A549 (cell line): ENCODE measurements around the gene HDX. TPM values are rescaled to one million over a fixed set of nuclear protein-coding genes. Genes with fewer than 3 reads are reported as not detected.

ENCODE experiments used
- ATAC-seq, 2 experiments: fragments of 200-7000 bp in 1 of 2; fragments of >200 bp in 1 of 2; cut with Nextera tagmentation in 1 of 2; cut with Tn5 transposase in 1 of 2; 3 replicates each; pipeline versions ENCODE4 v1.8.0 to v1.9.1; 2018 to 2020; ENCODE audit warnings: mild to moderate bottlenecking in 1 of 2, moderate library complexity in 1 of 2
- CTCF ChIA-PET: fragments of 300-600 bp; sonication (Branson Sonifier 250); formaldehyde crosslinking; extraction: SDS; loops from one replicate; lab custom pipeline; 2021; ENCODE audit warnings: antibody characterized with exemption, inconsistent platforms; lab: Yijun Ruan, JAX
- POLR2A ChIA-PET: fragments of 350-600 bp; formaldehyde crosslinking; extraction: SDS; loops from one replicate; lab custom pipeline; 2021; ENCODE audit warnings: antibody characterized with exemption, inconsistent platforms; lab: Yijun Ruan, JAX
- DNase-seq, 2 experiments: peaks; one replicate each; pipeline versions ENCODE4 v3.0.0 to v3.0.0-alpha.2; 2011 to 2016; ENCODE audit warnings: low read depth in 1 of 2, low spot score in 1 of 2
- FAIRE-seq: peaks from 2 replicates; lab custom pipeline; 2011; peaks lifted over from hg19 to GRCh38; lab: Jason Lieb, UNC
- H3K27ac ChIP-seq, 2 experiments: fragments of >200 bp; sonication (Bioruptor Twin); formaldehyde crosslinking; 3 replicates each; pipeline ENCODE4 v1.5.1; 2016 to 2017
- H3K4me1 ChIP-seq: fragments of >200 bp; sonication (Bioruptor Twin); formaldehyde crosslinking; 3 replicates; pipeline ENCODE4 v1.6.1; 2016
- H3K4me2 ChIP-seq: fragments of >200 bp; sonication (Bioruptor Twin); formaldehyde crosslinking; 3 replicates; pipeline ENCODE4 v1.6.1; 2016
- H3K4me3 ChIP-seq: fragments of >200 bp; sonication (Bioruptor Twin); formaldehyde crosslinking; 3 replicates; pipeline ENCODE4 v1.5.1; 2016
- H3K9me3 ChIP-seq: fragments of >200 bp; sonication (Bioruptor Twin); formaldehyde crosslinking; 3 replicates; pipeline ENCODE4 v1.6.1; 2016
- ATOH8 ChIP-seq: fragments of 250-450 bp; sonication (Bioruptor Pico); IDR thresholded peaks from 2 replicates; pipeline ENCODE4 v1.5.0; 2020; ENCODE audit warnings: low read depth, mild to moderate bottlenecking, moderate library complexity
- CBX2 ChIP-seq: fragments of 200-600 bp; sonication (generic); IDR thresholded peaks from 2 replicates; pipeline ENCODE4 v1.6.1; 2016; ENCODE audit warnings: low read depth, mild to moderate bottlenecking, borderline replicate concordance
- CHD4 ChIP-seq: fragments of 200-600 bp; sonication (generic); IDR thresholded peaks from 2 replicates; pipeline ENCODE4 v1.6.1; 2016; ENCODE audit warnings: antibody characterized with exemption, mild to moderate bottlenecking, borderline replicate concordance
- E2F6 ChIP-seq: IDR thresholded peaks from 2 replicates; pipeline ENCODE4 v1.6.1; 2012; ENCODE audit warnings: low read depth, borderline replicate concordance
- EHMT2 ChIP-seq: fragments of 200-600 bp; sonication (generic); IDR thresholded peaks from 2 replicates; pipeline ENCODE4 v1.6.1; 2016; ENCODE audit warnings: antibody characterized with exemption, low read depth, mild to moderate bottlenecking, moderate library complexity
- ESRRA ChIP-seq: fragments of 150-350 bp; IDR thresholded peaks from 2 replicates; pipeline ENCODE4 v1.6.1; 2014; ENCODE audit warnings: mild to moderate bottlenecking, low read length, borderline replicate concordance
- FOSL2 ChIP-seq, 2 experiments: fragments of 450-650 bp in 1 of 2; fragments of >200 bp in 1 of 2; sonication (Bioruptor Twin) in 1 of 2; formaldehyde crosslinking; IDR thresholded peaks; 2 replicates each; pipeline versions ENCODE4 v1.5.0 to v1.6.1; 2016 to 2020; ENCODE audit warnings: mild to moderate bottlenecking in 1 of 2, moderate library complexity in 1 of 2
- FOXS1 ChIP-seq: fragments of 250-450 bp; sonication (Bioruptor Pico); IDR thresholded peaks from 2 replicates; pipeline ENCODE4 v1.5.0; 2020; ENCODE audit warnings: mild to moderate bottlenecking, moderate library complexity
- GATA3 ChIP-seq: IDR thresholded peaks from 2 replicates; pipeline ENCODE4 v1.6.1; 2012; ENCODE audit warnings: borderline replicate concordance
- HDAC2 ChIP-seq: fragments of 200-600 bp; sonication (generic); IDR thresholded peaks from 2 replicates; pipeline ENCODE4 v1.6.1; 2016
- HEYL ChIP-seq: fragments of 250-450 bp; sonication (Bioruptor Pico); IDR thresholded peaks from 2 replicates; pipeline ENCODE4 v1.8.0; 2021; ENCODE audit warnings: mild to moderate bottlenecking, moderate library complexity
- HOXA7 ChIP-seq: fragments of 250-450 bp; sonication (Bioruptor Pico); IDR thresholded peaks from 2 replicates; pipeline ENCODE4 v1.5.0; 2020; ENCODE audit warnings: mild to moderate bottlenecking, moderate library complexity
- HOXB5 ChIP-seq: fragments of 250-450 bp; sonication (Bioruptor Pico); IDR thresholded peaks from 2 replicates; pipeline ENCODE4 v1.5.0; 2020; ENCODE audit warnings: mild to moderate bottlenecking, moderate library complexity
- JUNB ChIP-seq: fragments of >200 bp; sonication (Bioruptor Twin); formaldehyde crosslinking; IDR thresholded peaks from 2 replicates; pipeline ENCODE4 v1.6.1; 2016
- KDM1A ChIP-seq: fragments of 200-600 bp; sonication (generic); IDR thresholded peaks from 2 replicates; pipeline ENCODE4 v1.6.1; 2016; ENCODE audit warnings: low read depth, mild to moderate bottlenecking
- MAFK ChIP-seq: fragments of 450-650 bp; IDR thresholded peaks from 2 replicates; pipeline ENCODE4 v1.6.1; 2014; ENCODE audit not compliant: partially characterized antibody
- MAX ChIP-seq: IDR thresholded peaks from 2 replicates; pipeline ENCODE4 v1.6.1; 2012
- MAZ ChIP-seq: fragments of 150-350 bp; IDR thresholded peaks from 2 replicates; pipeline ENCODE4 v1.6.1; 2014; ENCODE audit warnings: antibody characterized with exemption, low read depth, low read length, borderline replicate concordance
- NR3C1 ChIP-seq: fragments of >200 bp; sonication (Bioruptor Twin); formaldehyde crosslinking; IDR thresholded peaks from 3 replicates; pipeline ENCODE4 v1.6.1; 2017
- PHF8 ChIP-seq: fragments of 200-600 bp; sonication (generic); IDR thresholded peaks from 2 replicates; pipeline ENCODE4 v1.6.1; 2016; ENCODE audit warnings: low read depth, mild to moderate bottlenecking, antibody characterized with exemption, moderate library complexity, borderline replicate concordance
- POLR2A ChIP-seq: IDR thresholded peaks from 2 replicates; pipeline ENCODE4 v1.6.1; 2012; ENCODE audit warnings: mild to moderate bottlenecking, low read length
- POLR2AphosphoS2 ChIP-seq: conservative IDR thresholded peaks from 2 replicates; pipeline ENCODE4 v1.6.1; 2012; ENCODE audit warnings: low read length, improper control_type of control experiment, inconsistent platforms
- RAD21 ChIP-seq, 2 experiments: fragments of >200 bp in 1 of 2; sonication (Bioruptor Twin) in 1 of 2; formaldehyde crosslinking in 1 of 2; IDR thresholded peaks in 1 of 2; conservative IDR thresholded peaks in 1 of 2; 2 replicates in 1 of 2; 3 replicates in 1 of 2; pipeline ENCODE4 v1.6.1; 2012 to 2018; ENCODE audit warnings: inconsistent platforms in 1 of 2
- RCOR1 ChIP-seq: fragments of 150-350 bp; IDR thresholded peaks from 2 replicates; pipeline ENCODE4 v1.6.1; 2014; ENCODE audit warnings: antibody characterized with exemption, low read length, low read depth
- REST ChIP-seq: fragments of 200-600 bp; sonication (generic); IDR thresholded peaks from 2 replicates; pipeline ENCODE4 v1.6.1; 2016; ENCODE audit warnings: antibody characterized with exemption, mild to moderate bottlenecking, moderate library complexity
- RFX5 ChIP-seq: fragments of 450-650 bp; IDR thresholded peaks from 2 replicates; pipeline ENCODE4 v1.7.1; 2014; ENCODE audit warnings: antibody characterized with exemption, mild to moderate bottlenecking, moderate library complexity
- RNF2 ChIP-seq: fragments of 200-600 bp; sonication (generic); IDR thresholded peaks from 2 replicates; pipeline ENCODE4 v1.6.1; 2016; ENCODE audit warnings: low read depth, mild to moderate bottlenecking, antibody characterized with exemption, moderate library complexity, borderline replicate concordance
- SMC3 ChIP-seq: fragments of >200 bp; sonication (Bioruptor Twin); formaldehyde crosslinking; IDR thresholded peaks from 3 replicates; pipeline ENCODE4 v1.6.1; 2018; ENCODE audit warnings: inconsistent platforms
- SREBF2 ChIP-seq: fragments of 450-650 bp; IDR thresholded peaks from 2 replicates; pipeline ENCODE4 v1.6.1; 2014; ENCODE audit warnings: mild to moderate bottlenecking, moderate library complexity
- ZFP36 ChIP-seq: fragments of 450-650 bp; IDR thresholded peaks from 2 replicates; pipeline ENCODE4 v1.6.1; 2014; ENCODE audit warnings: borderline replicate concordance; ENCODE audit not compliant: partially characterized antibody
- ZSCAN20 ChIP-seq: fragments of 250-450 bp; sonication (Bioruptor Pico); IDR thresholded peaks from 2 replicates; pipeline ENCODE4 v1.8.0; 2022; ENCODE audit warnings: mild to moderate bottlenecking, moderate library complexity
- WGBS: methylation state at CpG from one replicate; pipeline ENCODE4 v1.1.6; 2017; ENCODE audit errors: missing lambda C conversion rate; 5-methylcytosine and 5-hydroxymethylcytosine counted together
- polyA plus RNA-seq, 4 experiments: library from polyadenylated mRNA; depleted of rRNA in 3 of 4; stranded (reverse); fragments of >200 nt; fragmentation: RNase III in 1 of 4; extraction: RNeasy Plus Mini Kit Qiagen cat#74134 plus additional on column Dnase treatment in 1 of 4; gene quantifications; 2 replicates in 3 of 4; 3 replicates in 1 of 4; pipeline ENCODE4 v1.2.3, GENCODE V29; 2011 to 2017

HDX gene
- polyA plus RNA-seq, 2 of the 4 experiments (the other 2 are of a cell fraction) = 3.9 to 4.0 TPM

- no peak for ATAC-seq
- peak; percentile 65 for FAIRE-seq
- TF ChIP-seq CHD4 (no peak), EHMT2 (no peak), JUNB (no peak), SREBF2 (no peak), FOXS1 (CRISPR knock-in tag) (no peak), POLR2AphosphoS2 (no peak), NR3C1 (no peak), HEYL (CRISPR knock-in tag) (no peak), KDM1A (no peak), SMC3 (no peak), MAX (no peak), PHF8 (no peak)
- Histone ChIP-seq H3K4me1 (no peaks in the 10 kb centered on the region), H3K27ac (no peak overlapping the region), H3K4me3 (no peak overlapping the region), H3K4me2 (peak overlapping the region; percentile 40; the same call in 2 of the 3 replicates), H3K9me3 (no peaks in the 10 kb centered on the region)
- ChIA-PET POLR2A (no interaction called here), CTCF (no interaction called here)
- DNase-seq = no peak
- WGBS = 41% methylated on average over 3 of the region's 3 CpGs
These were observed 139.9 kb downstream of the HDX start for GRCh38 chrX:84362184-84362838.

GRCh38 chrX:84358271-84358670 lies 144.0 kb downstream of the HDX start:
- 50% methylated on average over 1 of the region's 1 CpG for WGBS
- no peak for ATAC-seq
- Histone ChIP-seq H3K4me1 (no peaks in the 10 kb centered on the region), H3K27ac (no peak overlapping the region), H3K9me3 (no peaks in the 10 kb centered on the region), H3K4me2 (no peak overlapping the region), H3K4me3 (no peak overlapping the region)
- FAIRE-seq = no peak
- TF ChIP-seq MAZ = no peak
- TF ChIP-seq MAFK = no peak
- TF ChIP-seq GATA3 = no peak
- no peak for TF ChIP-seq HOXA7 (CRISPR knock-in tag)
- TF ChIP-seq RAD21 (conservative IDR thresholded peaks at IDR 0.05 in 1 of 2, IDR thresholded peaks at IDR 0.05 in 1 of 2) = no peak
- no peak for TF ChIP-seq POLR2AphosphoS2
- TF ChIP-seq ESRRA = no peak
- TF ChIP-seq HDAC2 = no peak
- no peak for TF ChIP-seq POLR2A
- no peak for TF ChIP-seq CHD4
- no peak for TF ChIP-seq HOXB5 (CRISPR knock-in tag)
- CTCF ChIA-PET = no interaction called here
- no peak for DNase-seq
- POLR2A ChIA-PET = no interaction called here

GRCh38 chrX:84357296-84357695 lies 145.0 kb downstream of the HDX start:
- Histone ChIP-seq H3K4me3 (no peak overlapping the region), H3K4me2 (no peak overlapping the region), H3K4me1 (no peaks in the 10 kb centered on the region), H3K27ac (no peak overlapping the region), H3K9me3 (no peaks in the 10 kb centered on the region)
- ChIA-PET CTCF (no interaction called here), POLR2A (no interaction called here)
- DNase-seq = no peak
- peak; percentile 51 for FAIRE-seq
- no peak for ATAC-seq
- TF ChIP-seq RNF2 = no peak
- no peak for TF ChIP-seq REST
- no peak for TF ChIP-seq ZSCAN20 (CRISPR knock-in tag)
- no peak for TF ChIP-seq FOSL2 (IDR thresholded peaks at IDR 0.05)
- no peak for TF ChIP-seq FOSL2 (CRISPR knock-in tag; IDR thresholded peaks at IDR 0.05)
- TF ChIP-seq CBX2 = no peak
- no peak for TF ChIP-seq ATOH8 (CRISPR knock-in tag)
- TF ChIP-seq ZFP36 = no peak
- TF ChIP-seq RCOR1 = no peak
- no peak for TF ChIP-seq RFX5
- no peak for TF ChIP-seq HOXA7 (CRISPR knock-in tag)
- no peak for TF ChIP-seq CHD4
- no peak for TF ChIP-seq E2F6
